Skeletal muscle satellite cell (primary cell): ENCODE measurements around the gene PPOX. TPM values are rescaled to one million over a fixed set of nuclear protein-coding genes. Genes with fewer than 3 reads are reported as not detected.

Experiments used
- H3K27me3 ChIP-seq: 2 replicates; pipeline ENCODE4 v1.7.0; 2013; ENCODE audit warnings: low read length; ENCODE audit not compliant: control insufficient read depth, insufficient read depth
- H3K36me3 ChIP-seq: 2 replicates; pipeline ENCODE4 v1.7.0; 2013; ENCODE audit warnings: mild to moderate bottlenecking, control low read depth, low read length; ENCODE audit not compliant: insufficient read depth
- H3K4me1 ChIP-seq: 2 replicates; pipeline ENCODE4 v1.7.0; 2013; ENCODE audit warnings: low read length; ENCODE audit not compliant: control insufficient read depth, insufficient read depth
- H3K4me2 ChIP-seq: 2 replicates; pipeline ENCODE4 v1.7.0; 2013; ENCODE audit warnings: mild to moderate bottlenecking, low read length
- H3K4me3 ChIP-seq: 2 replicates; pipeline ENCODE4 v1.7.0; 2013; ENCODE audit warnings: low read length
- H3K9ac ChIP-seq: 2 replicates; pipeline ENCODE4 v1.7.0; 2013; ENCODE audit warnings: mild to moderate bottlenecking, low read depth, low read length, moderate library complexity
- H3K9me3 ChIP-seq: replicated peaks from 2 replicates; pipeline ENCODE4 v1.7.0; 2013; ENCODE audit warnings: mild to moderate bottlenecking, control low read depth, low read length
- total RNA-seq: library from RNA; depleted of rRNA; stranded (reverse); fragments of >200 nt; gene quantifications from 2 replicates; pipeline ENCODE4 v1.2.3, GENCODE V29; 2012; rRNA removed

Gene PPOX
- total RNA-seq: 9.0 and 9.4 TPM in 2 replicates

GRCh38 chr1:161165742-161166668 is at the start of gene PPOX:
TSS of gene PPOX (plus strand) at chr1:161166426. CDS start at chr1:161166848, 422 bp downstream.
- H3K9me3 ChIP-seq: no peaks in the 10 kb centered on the region
- no peaks in the 10 kb centered on the region for H3K27me3 ChIP-seq
- peaks cover 14% of the 10 kb centered on the region for H3K4me1 ChIP-seq
- H3K4me3 ChIP-seq: peak within 1 kb of the TSS; percentile 91
- peaks cover 39% of the 10 kb centered on the region for H3K36me3 ChIP-seq
- peak within 1 kb of the TSS; percentile 92 for H3K4me2 ChIP-seq
- H3K9ac ChIP-seq: peak within 1 kb of the TSS; percentile 87

- Histone ChIP-seq H3K4me2 (peak within 1 kb of the TSS; percentile 92), H3K4me1 (peaks cover 42% of the 10 kb centered on the region)
Observed at GRCh38 chr1:161117759-161118581, 48.3 kb upstream of the PPOX start, which contains the start of the genes NIT1 and PFDN2. TSS of gene NIT1 (plus strand) at chr1:161118105. CDS start at chr1:161118177, 72 bp downstream. TSS of gene PFDN2 (minus strand) at chr1:161118037. CDS start at chr1:161118026, 11 bp downstream.

GRCh38 chr1:161119092-161119903 is 46.9 kb upstream of the PPOX start:
- Histone ChIP-seq H3K9ac (peak overlapping the region; percentile 99), H3K9me3 (no peaks in the 10 kb centered on the region), H3K4me2 (peak overlapping the region; percentile 92), H3K27me3 (no peaks in the 10 kb centered on the region), H3K4me1 (peaks cover 40% of the 10 kb centered on the region), H3K36me3 (peaks cover 44% of the 10 kb centered on the region), H3K4me3 (peak overlapping the region; percentile 100)

More at GRCh38 chr1:161117759-161118581, 48.3 kb upstream of the PPOX start, which contains the start of the genes NIT1 and PFDN2:
- Histone ChIP-seq H3K9ac (peak within 1 kb of the TSS; percentile 99), H3K27me3 (no peaks in the 10 kb centered on the region), H3K4me3 (peak within 1 kb of the TSS; percentile 100), H3K36me3 (peaks cover 33% of the 10 kb centered on the region), H3K9me3 (no peaks in the 10 kb centered on the region)

- H3K9me3 ChIP-seq: no peaks in the 10 kb centered on the region
- H3K36me3 ChIP-seq: peaks cover 55% of the 10 kb centered on the region
- H3K4me1 ChIP-seq: peaks cover 24% of the 10 kb centered on the region
- H3K4me3 ChIP-seq: no peak overlapping the region
- H3K27me3 ChIP-seq: no peaks in the 10 kb centered on the region
- H3K4me2 ChIP-seq: no peak overlapping the region
- H3K9ac ChIP-seq: no peak overlapping the region
Observed at GRCh38 chr1:161121042-161121650, 45.1 kb upstream of the PPOX start.

GRCh38 chr1:161121834-161122233 is 44.4 kb upstream of the PPOX start:
- Histone ChIP-seq H3K9ac (no peak overlapping the region), H3K4me2 (no peak overlapping the region), H3K36me3 (peaks cover 59% of the 10 kb centered on the region), H3K9me3 (no peaks in the 10 kb centered on the region), H3K4me3 (no peak overlapping the region), H3K4me1 (peaks cover 19% of the 10 kb centered on the region), H3K27me3 (no peaks in the 10 kb centered on the region)

- Histone ChIP-seq H3K9ac (no peak overlapping the region), H3K4me3 (no peak overlapping the region), H3K9me3 (no peaks in the 10 kb centered on the region), H3K27me3 (no peaks in the 10 kb centered on the region), H3K4me2 (no peak overlapping the region), H3K4me1 (peaks cover 19% of the 10 kb centered on the region), H3K36me3 (peaks cover 70% of the 10 kb centered on the region)
Observed at GRCh38 chr1:161122967-161123366, 43.3 kb upstream of the PPOX start.

- no peak overlapping the region for H3K4me3 ChIP-seq
- H3K27me3 ChIP-seq: no peaks in the 10 kb centered on the region
- no peak overlapping the region for H3K4me2 ChIP-seq
- H3K9ac ChIP-seq: no peak overlapping the region
- H3K36me3 ChIP-seq: peaks cover 55% of the 10 kb centered on the region
- H3K9me3 ChIP-seq: no peaks in the 10 kb centered on the region
- H3K4me1 ChIP-seq: peaks cover 13% of the 10 kb centered on the region
Observed at GRCh38 chr1:161127649-161128048, 38.6 kb upstream of the PPOX start.

- peaks cover 13% of the 10 kb centered on the region for H3K4me1 ChIP-seq
- no peak overlapping the region for H3K4me3 ChIP-seq
- H3K4me2 ChIP-seq: no peak overlapping the region
- H3K9ac ChIP-seq: no peak overlapping the region
- no peaks in the 10 kb centered on the region for H3K27me3 ChIP-seq
- no peaks in the 10 kb centered on the region for H3K9me3 ChIP-seq
- peaks cover 46% of the 10 kb centered on the region for H3K36me3 ChIP-seq
Observed at GRCh38 chr1:161128591-161129420, 37.4 kb upstream of the PPOX start.

GRCh38 chr1:161130266-161130665 is 36.0 kb upstream of the PPOX start:
- H3K9ac ChIP-seq: no peak overlapping the region
- H3K27me3 ChIP-seq: no peaks in the 10 kb centered on the region
- no peaks in the 10 kb centered on the region for H3K9me3 ChIP-seq
- H3K4me2 ChIP-seq: peak overlapping the region; percentile 98
- peaks cover 13% of the 10 kb centered on the region for H3K4me1 ChIP-seq
- peak overlapping the region; percentile 85 for H3K4me3 ChIP-seq
- H3K36me3 ChIP-seq: peaks cover 36% of the 10 kb centered on the region
